ENCODE results near the gene TREM1. TPM values are rescaled to one million over a fixed set of nuclear protein-coding genes. Genes with fewer than 3 reads are reported as not detected.

The TREM1 gene
- total RNA-seq, 1 donor from 2014 or later = 0.20 TPM

- FAIRE-seq (no peak), DNase-seq (ENCODE audit: low read depth) (no peak)
- Histone ChIP-seq H3K27ac (ENCODE audit: low read depth, low read length) (no peak overlapping the region), H3K36me3 (ENCODE audit: insufficient read depth, low read length) (no peaks in the 10 kb centered on the region), H4K20me1 (ENCODE audit: insufficient read depth, low read length) (no peaks in the 10 kb centered on the region), H3K4me2 (ENCODE audit: low read length) (no peak overlapping the region), H3K9ac (ENCODE audit: low read length) (no peak overlapping the region), H3K4me3 (ENCODE audit: insufficient read depth, low read depth, low read length) (no peak overlapping the region), H3K4me1 (ENCODE audit: insufficient read depth, low read length) (no peaks in the 10 kb centered on the region), H2AFZ (ENCODE audit: low read depth, low read length) (no peak overlapping the region), H3K9me3 (ENCODE audit: insufficient read depth, low read depth, low read length) (no peaks in the 10 kb centered on the region), H3K27me3 (ENCODE audit: insufficient read depth, low read length) (no peaks in the 10 kb centered on the region), H3K79me2 (ENCODE audit: insufficient read depth, low read length) (no peaks in the 10 kb centered on the region)
- no peak for TF ChIP-seq EZH2 (IDR thresholded peaks at IDR 0.05; ENCODE audit: insufficient read depth, low read length)
- no peak for TF ChIP-seq CTCF (IDR thresholded peaks at IDR 0.05; ENCODE audit: insufficient read depth, low read depth, low read length)
- no peak overlapping the region for H3K27ac Mint-ChIP-seq (ENCODE audit: unreplicated experiment)
- no peak overlapping the region for H3K4me3 Mint-ChIP-seq (ENCODE audit: unreplicated experiment)
- H3K27me3 Mint-ChIP-seq (ENCODE audit: low read depth, unreplicated experiment) = peaks cover 18% of the 10 kb centered on the region
- no peaks in the 10 kb centered on the region for H3K9me3 Mint-ChIP-seq (ENCODE audit: unreplicated experiment)
- no peaks in the 10 kb centered on the region for H3K4me1 Mint-ChIP-seq (ENCODE audit: low read depth, unreplicated experiment)
- H3K36me3 Mint-ChIP-seq (ENCODE audit: low read depth, unreplicated experiment) = no peaks in the 10 kb centered on the region
These were observed 55.2 kb downstream of the TREM1 start for GRCh38 chr6:41231246-41231645.

- Histone ChIP-seq H3K4me2 (ENCODE audit: low read length) (no peak overlapping the region), H2AFZ (ENCODE audit: low read depth, low read length) (no peak overlapping the region), H3K4me3 (ENCODE audit: insufficient read depth, low read depth, low read length) (no peak overlapping the region), H3K27me3 (ENCODE audit: insufficient read depth, low read length) (no peaks in the 10 kb centered on the region), H3K79me2 (ENCODE audit: insufficient read depth, low read length) (no peaks in the 10 kb centered on the region), H4K20me1 (ENCODE audit: insufficient read depth, low read length) (no peaks in the 10 kb centered on the region), H3K4me1 (ENCODE audit: insufficient read depth, low read length) (no peaks in the 10 kb centered on the region), H3K9me3 (ENCODE audit: insufficient read depth, low read depth, low read length) (no peaks in the 10 kb centered on the region), H3K27ac (ENCODE audit: low read depth, low read length) (no peak overlapping the region), H3K9ac (ENCODE audit: low read length) (no peak overlapping the region), H3K36me3 (ENCODE audit: insufficient read depth, low read length) (no peaks in the 10 kb centered on the region)
- Mint-ChIP-seq H3K4me1 (ENCODE audit: low read depth, unreplicated experiment) (no peaks in the 10 kb centered on the region), H3K36me3 (ENCODE audit: low read depth, unreplicated experiment) (no peaks in the 10 kb centered on the region), H3K9me3 (ENCODE audit: unreplicated experiment) (no peaks in the 10 kb centered on the region), H3K4me3 (ENCODE audit: unreplicated experiment) (no peak overlapping the region), H3K27me3 (ENCODE audit: low read depth, unreplicated experiment) (peaks cover 20% of the 10 kb centered on the region), H3K27ac (ENCODE audit: unreplicated experiment) (no peak overlapping the region)
- FAIRE-seq = no peak
- TF ChIP-seq CTCF (IDR thresholded peaks at IDR 0.05; ENCODE audit: insufficient read depth, low read depth, low read length) (no peak), EZH2 (IDR thresholded peaks at IDR 0.05; ENCODE audit: insufficient read depth, low read length) (no peak)
- no peak for DNase-seq (ENCODE audit: low read depth)
These were observed 56.8 kb downstream of the TREM1 start for GRCh38 chr6:41229721-41230120.

- H3K36me3 Mint-ChIP-seq (ENCODE audit: low read depth, unreplicated experiment) = no peaks in the 10 kb centered on the region
- H3K79me2 ChIP-seq (ENCODE audit: insufficient read depth, low read length) = no peaks in the 10 kb centered on the region
- H3K4me1 Mint-ChIP-seq (ENCODE audit: low read depth, unreplicated experiment) = no peaks in the 10 kb centered on the region
- H3K9me3 Mint-ChIP-seq (ENCODE audit: unreplicated experiment) = no peaks in the 10 kb centered on the region
- H4K20me1 ChIP-seq (ENCODE audit: insufficient read depth, low read length) = no peaks in the 10 kb centered on the region
- FAIRE-seq = no peak
- no peaks in the 10 kb centered on the region for H3K27me3 ChIP-seq (ENCODE audit: insufficient read depth, low read length)
- H3K4me3 ChIP-seq (ENCODE audit: insufficient read depth, low read depth, low read length) = no peak overlapping the region
- no peak overlapping the region for H3K9ac ChIP-seq (ENCODE audit: low read length)
- peaks cover 25% of the 10 kb centered on the region for H3K27me3 Mint-ChIP-seq (ENCODE audit: low read depth, unreplicated experiment)
- no peak overlapping the region for H3K27ac Mint-ChIP-seq (ENCODE audit: unreplicated experiment)
- no peaks in the 10 kb centered on the region for H3K36me3 ChIP-seq (ENCODE audit: insufficient read depth, low read length)
- H3K4me1 ChIP-seq (ENCODE audit: insufficient read depth, low read length) = no peaks in the 10 kb centered on the region
- DNase-seq (ENCODE audit: low read depth) = no peak
- no peak overlapping the region for H2AFZ ChIP-seq (ENCODE audit: low read depth, low read length)
- H3K27ac ChIP-seq (ENCODE audit: low read depth, low read length) = no peak overlapping the region
- TF ChIP-seq EZH2 (IDR thresholded peaks at IDR 0.05; ENCODE audit: insufficient read depth, low read length) (no peak), CTCF (IDR thresholded peaks at IDR 0.05; ENCODE audit: insufficient read depth, low read depth, low read length) (no peak)
- H3K9me3 ChIP-seq (ENCODE audit: insufficient read depth, low read depth, low read length) = no peaks in the 10 kb centered on the region
- no peak overlapping the region for H3K4me3 Mint-ChIP-seq (ENCODE audit: unreplicated experiment)
- no peak overlapping the region for H3K4me2 ChIP-seq (ENCODE audit: low read length)
These were observed 57.9 kb downstream of the TREM1 start for GRCh38 chr6:41228616-41229015.

Data from astrocyte (in vitro differentiated cells and primary cell).